ENCODE data around the gene DHX35. TPM values are rescaled to one million over a fixed set of nuclear protein-coding genes. Genes with fewer than 3 reads are reported as not detected.

DHX35 gene
- total and polyA plus RNA-seq, 10 of the 15 experiments (the other 5 are each of a cell fraction or from before 2014, with no cell fraction given): 4.3 to 21.6 (median 14.9) TPM

DNA sequence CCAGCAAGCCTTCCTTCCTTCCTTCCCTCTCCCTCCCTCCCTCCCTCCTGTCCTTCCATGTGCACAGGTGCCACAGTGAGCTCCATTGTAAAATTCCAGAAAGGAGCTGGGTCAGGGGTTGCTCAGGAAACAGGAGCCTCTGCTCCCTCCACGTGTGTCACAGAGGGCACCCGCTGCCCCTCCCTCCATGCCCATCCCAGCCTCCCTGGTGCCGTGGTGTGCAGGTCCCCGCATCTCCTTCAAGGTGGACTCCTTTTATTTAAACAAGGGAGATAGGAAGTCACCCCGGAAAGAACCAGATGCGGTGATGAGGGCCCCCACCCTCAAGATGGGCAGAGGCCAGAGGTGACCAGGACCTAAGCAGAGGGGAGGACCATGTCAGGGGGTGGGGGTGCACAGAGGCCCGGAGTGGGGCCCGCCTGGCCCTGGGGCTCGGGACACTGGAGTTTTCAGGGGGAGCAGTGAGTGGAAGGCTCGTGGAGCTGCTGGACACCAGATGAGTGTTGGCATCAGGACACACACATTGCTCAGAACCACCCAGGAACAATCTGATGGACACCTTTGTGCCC lies 85.4 kb downstream of the DHX35 start:
- intact Hi-C loops (cut with micrococcal nuclease; ENCODE audit: unreplicated experiment): loop anchor here (10.0 kb wide), 1 partner anchor 293 kb away; no protein-coding TSS in a partner anchor
- RAD21 ChIA-PET (ENCODE audit: unreplicated experiment): interaction anchor here (1.2 to 7.6 kb wide), 4 partner anchors 25 to 118 kb away, joined by 3 to 91 read pairs (median 37); partner anchors contain the start of genes DHX35 and FAM83D
- DNase-seq (ENCODE audit: low read depth, low spot score) (no peak), FAIRE-seq (no peak), ATAC-seq (no peak)
- BruUV-seq (replicated peaks): no TSS peak
- SMC1A ChIA-PET (ENCODE audit: uncharacterized antibody, unreplicated experiment): interaction anchor here (0.9 to 6.9 kb wide), 8 partner anchors 10 to 118 kb away, joined by 3 to 54 read pairs (median 4); partner anchors contain the start of gene FAM83D
- H3K27me3 ChIP-seq (replicated peaks in 1 of 2; ENCODE audit: control insufficient read depth in 2 of 2, insufficient read depth in 2 of 2, low read length in 1 of 2): no peaks in the 10 kb centered on the region
- POLR2A ChIA-PET: no interaction called here
- peaks cover 4% of the 10 kb centered on the region; the same call in 1 of the 2 replicates for H3K4me1 ChIP-seq (ENCODE audit: control insufficient read depth, insufficient read depth, low read length)
- CTCF ChIA-PET: interaction anchor here (1.1 to 8.4 kb wide), 13 partner anchors 25 to 404 kb away, joined by 3 to 182 read pairs (median 10); partner anchors contain the start of genes DHX35 and FAM83D
- H4K20me1 ChIP-seq (ENCODE audit: control insufficient read depth, insufficient read depth): no peaks in the 10 kb centered on the region
- no peak overlapping the region for H3K27ac ChIP-seq (ENCODE audit: control insufficient read depth, insufficient read depth)
- H3K9ac ChIP-seq (ENCODE audit: control insufficient read depth, insufficient read depth, low read length): no peak overlapping the region
- 0 out of 4 replicates have a peak, but pooled peaks cover under 1 to 3% of the 10 kb centered on the region in 2 experiments for H3K36me3 ChIP-seq (ENCODE audit: control insufficient read depth in 2 of 2, insufficient read depth in 2 of 2, low read length in 1 of 2)
- no peak overlapping the region for H3K4me3 ChIP-seq
- no peaks in the 10 kb centered on the region for H3K9me3 ChIP-seq (replicated peaks; ENCODE audit: control insufficient read depth, insufficient read depth, low read length)
- H3K4me2 ChIP-seq (ENCODE audit: control insufficient read depth, insufficient read depth): no peak overlapping the region
- TF ChIP-seq EED (IDR thresholded peaks at IDR 0.05; ENCODE audit: low read depth): no peak
- TF ChIP-seq YBX1 (IDR thresholded peaks at IDR 0.05): no peak
- TF ChIP-seq, protein P1, sequence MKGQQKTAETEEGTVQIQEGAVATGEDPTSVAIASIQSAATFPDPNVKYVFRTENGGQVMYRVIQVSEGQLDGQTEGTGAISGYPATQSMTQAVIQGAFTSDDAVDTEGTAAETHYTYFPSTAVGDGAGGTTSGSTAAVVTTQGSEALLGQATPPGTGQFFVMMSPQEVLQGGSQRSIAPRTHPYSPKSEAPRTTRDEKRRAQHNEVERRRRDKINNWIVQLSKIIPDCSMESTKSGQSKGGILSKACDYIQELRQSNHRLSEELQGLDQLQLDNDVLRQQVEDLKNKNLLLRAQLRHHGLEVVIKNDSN (IDR thresholded peaks at IDR 0.05; ENCODE audit: borderline replicate concordance, extremely low read length, insufficient read depth, low read depth, low read length): no peak
- TF ChIP-seq SREBF1 (IDR thresholded peaks at IDR 0.05; ENCODE audit: low read length): no peak
- TF ChIP-seq, protein P2, sequence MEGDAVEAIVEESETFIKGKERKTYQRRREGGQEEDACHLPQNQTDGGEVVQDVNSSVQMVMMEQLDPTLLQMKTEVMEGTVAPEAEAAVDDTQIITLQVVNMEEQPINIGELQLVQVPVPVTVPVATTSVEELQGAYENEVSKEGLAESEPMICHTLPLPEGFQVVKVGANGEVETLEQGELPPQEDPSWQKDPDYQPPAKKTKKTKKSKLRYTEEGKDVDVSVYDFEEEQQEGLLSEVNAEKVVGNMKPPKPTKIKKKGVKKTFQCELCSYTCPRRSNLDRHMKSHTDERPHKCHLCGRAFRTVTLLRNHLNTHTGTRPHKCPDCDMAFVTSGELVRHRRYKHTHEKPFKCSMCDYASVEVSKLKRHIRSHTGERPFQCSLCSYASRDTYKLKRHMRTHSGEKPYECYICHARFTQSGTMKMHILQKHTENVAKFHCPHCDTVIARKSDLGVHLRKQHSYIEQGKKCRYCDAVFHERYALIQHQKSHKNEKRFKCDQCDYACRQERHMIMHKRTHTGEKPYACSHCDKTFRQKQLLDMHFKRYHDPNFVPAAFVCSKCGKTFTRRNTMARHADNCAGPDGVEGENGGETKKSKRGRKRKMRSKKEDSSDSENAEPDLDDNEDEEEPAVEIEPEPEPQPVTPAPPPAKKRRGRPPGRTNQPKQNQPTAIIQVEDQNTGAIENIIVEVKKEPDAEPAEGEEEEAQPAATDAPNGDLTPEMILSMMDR (IDR thresholded peaks at IDR 0.05 in 2 of 3, conservative IDR thresholded peaks at IDR 0.05 in 1 of 3; ENCODE audit: control insufficient read depth in 2 of 3, extremely low read depth in 1 of 3, insufficient read depth in 1 of 3, low read depth in 3 of 3, low read length in 3 of 3): no peak
- TF ChIP-seq ZZZ3 (IDR thresholded peaks at IDR 0.05; ENCODE audit: control insufficient read depth, insufficient read length, low read depth): no peak
- TF ChIP-seq, protein P3, sequence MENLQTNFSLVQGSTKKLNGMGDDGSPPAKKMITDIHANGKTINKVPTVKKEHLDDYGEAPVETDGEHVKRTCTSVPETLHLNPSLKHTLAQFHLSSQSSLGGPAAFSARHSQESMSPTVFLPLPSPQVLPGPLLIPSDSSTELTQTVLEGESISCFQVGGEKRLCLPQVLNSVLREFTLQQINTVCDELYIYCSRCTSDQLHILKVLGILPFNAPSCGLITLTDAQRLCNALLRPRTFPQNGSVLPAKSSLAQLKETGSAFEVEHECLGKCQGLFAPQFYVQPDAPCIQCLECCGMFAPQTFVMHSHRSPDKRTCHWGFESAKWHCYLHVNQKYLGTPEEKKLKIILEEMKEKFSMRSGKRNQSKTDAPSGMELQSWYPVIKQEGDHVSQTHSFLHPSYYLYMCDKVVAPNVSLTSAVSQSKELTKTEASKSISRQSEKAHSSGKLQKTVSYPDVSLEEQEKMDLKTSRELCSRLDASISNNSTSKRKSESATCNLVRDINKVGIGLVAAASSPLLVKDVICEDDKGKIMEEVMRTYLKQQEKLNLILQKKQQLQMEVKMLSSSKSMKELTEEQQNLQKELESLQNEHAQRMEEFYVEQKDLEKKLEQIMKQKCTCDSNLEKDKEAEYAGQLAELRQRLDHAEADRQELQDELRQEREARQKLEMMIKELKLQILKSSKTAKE (IDR thresholded peaks at IDR 0.05; ENCODE audit: low read depth, poor library complexity, severe bottlenecking): no peak
- no peak for TF ChIP-seq RAD51 (IDR thresholded peaks at IDR 0.05)
- no peak for TF ChIP-seq EZH2 (IDR thresholded peaks at IDR 0.05; ENCODE audit: borderline replicate concordance, control insufficient read depth, low read depth, low read length)
- no peak for TF ChIP-seq KAT2A (conservative IDR thresholded peaks at IDR 0.05; ENCODE audit: control insufficient read depth, low read depth, low read length)
- no peak overlapping the region for H2AFZ ChIP-seq (ENCODE audit: control insufficient read depth, low read depth, low read length)
- no peaks in the 10 kb centered on the region for H3K79me2 ChIP-seq (ENCODE audit: control insufficient read depth, insufficient read depth, low read length)
- 56% methylated on average over 10 of the region's 10 CpGs for WGBS (ENCODE audit: insufficient coverage, insufficient replicate concordance, low lambda C conversion rate, missing lambda C conversion rate)
- in situ Hi-C loops (cut with MboI): loop anchor here (5.0 kb wide), 2 partner anchors 125 to 400 kb away; no protein-coding TSS in a partner anchor
